ENCODE measurements around the gene UBE2L6.

UBE2L6 gene

GRCh38 chr11:57502870-57503269 lies 64.6 kb downstream of the UBE2L6 start:
- ChIA-PET CTCF (interaction anchor here (0.7 to 2.6 kb wide), 6 partner anchors 9 to 1363 kb away, joined by 3 to 20 read pairs (median 8); no protein-coding TSS in a partner anchor), POLR2A (interaction anchor here (1.9 kb wide), 1 partner anchor 10 kb away, joined by 7 read pairs; no protein-coding TSS in a partner anchor)
- TF ChIP-seq ZNF354C (tag by site-specific recombination; IDR thresholded peaks at IDR 0.05; ENCODE audit: borderline replicate concordance, low read depth) (no peak), YY2 (tag by site-specific recombination; IDR thresholded peaks at IDR 0.05) (no peak), SP2 (tag by site-specific recombination; IDR thresholded peaks at IDR 0.05) (no peak), ZBTB7A (tag by site-specific recombination; IDR thresholded peaks at IDR 0.05; ENCODE audit: low read depth) (no peak), ZNF169 (tag by site-specific recombination; IDR thresholded peaks at IDR 0.05) (no peak), PRDM1 (tag by site-specific recombination; IDR thresholded peaks at IDR 0.05) (no peak), ZNF600 (tag by site-specific recombination; IDR thresholded peaks at IDR 0.05) (no peak), OVOL3 (tag by site-specific recombination; IDR thresholded peaks at IDR 0.05) (no peak), BCL11B (tag by site-specific recombination; IDR thresholded peaks at IDR 0.05; ENCODE audit: low read depth) (no peak), TRIM28 (IDR thresholded peaks at IDR 0.05; ENCODE audit: borderline replicate concordance, low read length) (no peak), ZNF76 (tag by site-specific recombination; IDR thresholded peaks at IDR 0.05; ENCODE audit: borderline replicate concordance, low read depth) (no peak), ZNF394 (tag by site-specific recombination; IDR thresholded peaks at IDR 0.05; ENCODE audit: borderline replicate concordance) (no peak), ZNF561 (tag by site-specific recombination; IDR thresholded peaks at IDR 0.05; ENCODE audit: borderline replicate concordance) (no peak), ZFP41 (tag by site-specific recombination; IDR thresholded peaks at IDR 0.05; ENCODE audit: borderline replicate concordance) (no peak), KLF7 (tag by site-specific recombination; IDR thresholded peaks at IDR 0.05; ENCODE audit: borderline replicate concordance) (no peak), ZNF626 (tag by site-specific recombination; IDR thresholded peaks at IDR 0.05) (no peak), KLF10 (tag by site-specific recombination; IDR thresholded peaks at IDR 0.05) (no peak), EGR2 (tag by site-specific recombination; IDR thresholded peaks at IDR 0.05; ENCODE audit: low read depth) (no peak)
- H3K9me3 ChIP-seq (ENCODE audit: control insufficient read depth, insufficient read depth, low read depth, low read length): no peaks in the 10 kb centered on the region
- H3K4me3 ChIP-seq (ENCODE audit: low read depth, low read length): no peak overlapping the region
- peaks cover 0 to 9% of the 10 kb centered on the region in 2 experiments; a peak in 1 of 3 replicates for H3K36me3 ChIP-seq (ENCODE audit: control insufficient read depth in 2 of 2, insufficient read depth in 1 of 2, low read length in 2 of 2)
- no peaks in the 10 kb centered on the region for H3K4me1 ChIP-seq (ENCODE audit: control insufficient read depth, insufficient read depth, low read length)
- H3K27ac ChIP-seq (ENCODE audit: extremely low read depth, low read depth, low read length): no peak overlapping the region

GRCh38 chr11:57502376-57502775 lies 65.1 kb downstream of the UBE2L6 start:
- H3K4me3 ChIP-seq (ENCODE audit: low read depth, low read length): no peak overlapping the region
- H3K36me3 ChIP-seq (ENCODE audit: control insufficient read depth in 2 of 2, insufficient read depth in 1 of 2, low read length in 2 of 2): peaks cover 0 to 9% of the 10 kb centered on the region in 2 experiments; a peak in 1 of 3 replicates
- TF ChIP-seq ZNF391 (tag by site-specific recombination; IDR thresholded peaks at IDR 0.05; ENCODE audit: borderline replicate concordance, low read depth) (no peak), KLF7 (tag by site-specific recombination; IDR thresholded peaks at IDR 0.05; ENCODE audit: borderline replicate concordance) (no peak), ZNF280D (tag by site-specific recombination; IDR thresholded peaks at IDR 0.05) (no peak), ZNF24 (tag by site-specific recombination; IDR thresholded peaks at IDR 0.05) (no peak), ZNF704 (tag by site-specific recombination; IDR thresholded peaks at IDR 0.05) (no peak), PRDM6 (tag by site-specific recombination; IDR thresholded peaks at IDR 0.05) (no peak), ZNF747 (tag by site-specific recombination; IDR thresholded peaks at IDR 0.05) (no peak)
- ChIA-PET POLR2A (interaction anchor here (0.7 to 1.9 kb wide), 2 partner anchors 9 to 12 kb away, joined by 4 to 7 read pairs; no protein-coding TSS in a partner anchor), CTCF (interaction anchor here (0.8 to 2.6 kb wide), 7 partner anchors 9 to 143 kb away, joined by 3 to 20 read pairs (median 6); no protein-coding TSS in a partner anchor)
- no peaks in the 10 kb centered on the region for H3K9me3 ChIP-seq (ENCODE audit: control insufficient read depth, insufficient read depth, low read depth, low read length)
- no peak overlapping the region for H3K27ac ChIP-seq (ENCODE audit: extremely low read depth, low read depth, low read length)
- H3K4me1 ChIP-seq (ENCODE audit: control insufficient read depth, insufficient read depth, low read length): no peaks in the 10 kb centered on the region
